Mesendoderm (in vitro differentiated cells): ENCODE measurements around the gene NDUFAF2.

Experiments
- DNase-seq: peaks from one replicate; pipeline ENCODE4 v3.0.0; 2013
- H2AK5ac ChIP-seq: 2 replicates; pipeline ENCODE4 v1.6.1; 2013; ENCODE audit warnings: low read length, inconsistent platforms
- H2BK120ac ChIP-seq: 2 replicates; pipeline ENCODE4 v1.6.1; 2013; ENCODE audit warnings: low read depth, mild to moderate bottlenecking, low read length, moderate library complexity, mixed read lengths
- H2BK15ac ChIP-seq: replicated peaks from 2 replicates; pipeline ENCODE4 v1.6.1; 2013; ENCODE audit warnings: low read depth, mild to moderate bottlenecking, moderate library complexity
- H2BK5ac ChIP-seq: 2 replicates; pipeline ENCODE4 v1.6.1; 2013; ENCODE audit warnings: low read length, inconsistent platforms
- H3K18ac ChIP-seq: 2 replicates; pipeline ENCODE4 v1.6.1; 2013; ENCODE audit warnings: mild to moderate bottlenecking, low read length, mixed read lengths
- H3K23ac ChIP-seq: one replicate; pipeline ENCODE4 v1.6.1; 2013; ENCODE audit warnings: low read length
- H3K27ac ChIP-seq: 2 replicates; pipeline ENCODE4 v1.5.1; 2013; ENCODE audit warnings: low read depth, mild to moderate bottlenecking, inconsistent platforms, low read length, moderate library complexity
- H3K27me3 ChIP-seq: 2 replicates; pipeline ENCODE4 v1.6.1; 2013; ENCODE audit warnings: low read length, control low read depth, mild to moderate bottlenecking, inconsistent platforms; ENCODE audit not compliant: insufficient read depth, poor library complexity
- H3K36me3 ChIP-seq: 2 replicates; pipeline ENCODE4 v1.6.1; 2013; ENCODE audit warnings: low read length, inconsistent platforms; ENCODE audit not compliant: control insufficient read depth, insufficient read depth
- H3K4ac ChIP-seq: one replicate; pipeline ENCODE4 v1.6.1; 2013; ENCODE audit warnings: low read depth, mild to moderate bottlenecking, low read length, moderate library complexity
- H3K4me1 ChIP-seq: 2 replicates; pipeline ENCODE4 v1.6.1; 2013; ENCODE audit warnings: low read depth, low read length, inconsistent platforms; ENCODE audit not compliant: control insufficient read depth
- H3K4me2 ChIP-seq: 2 replicates; pipeline ENCODE4 v1.6.1; 2013; ENCODE audit warnings: low read length
- H3K4me3 ChIP-seq: 2 replicates; pipeline ENCODE4 v1.5.1; 2013; ENCODE audit warnings: mild to moderate bottlenecking, low read length
- H3K56ac ChIP-seq: one replicate; pipeline ENCODE4 v1.6.1; 2013; ENCODE audit warnings: low read length
- H3K79me1 ChIP-seq: 2 replicates; pipeline ENCODE4 v1.6.1; 2013; ENCODE audit warnings: low read length, inconsistent platforms
- H3K79me2 ChIP-seq: 2 replicates; pipeline ENCODE4 v1.6.1; 2013; ENCODE audit warnings: mild to moderate bottlenecking, low read length; ENCODE audit not compliant: control insufficient read depth, insufficient read depth
- H3K9ac ChIP-seq: 2 replicates; pipeline ENCODE4 v1.6.1; 2013; ENCODE audit warnings: low read length, inconsistent platforms
- H4K5ac ChIP-seq: one replicate; pipeline ENCODE4 v1.6.1; 2013; ENCODE audit warnings: low read length
- H4K8ac ChIP-seq: one replicate; pipeline ENCODE4 v1.6.1; 2013; ENCODE audit warnings: low read depth, mild to moderate bottlenecking, control low read depth, low read length, moderate library complexity
- WGBS: extraction: QIAGEN DNeasy Blood & Tissue Kit; methylation state at CpG from one replicate; pipeline ENCODE4 v1.1.7; 2013; ENCODE audit warnings: low lambda C conversion rate, missing lambda C conversion rate; ENCODE audit not compliant: insufficient coverage; ENCODE audit errors: extremely low coverage; 5-methylcytosine and 5-hydroxymethylcytosine counted together

Gene NDUFAF2

GRCh38 chr5:61002611-61003355, 57.8 kb downstream of the NDUFAF2 start:
- H2BK120ac ChIP-seq = no peak overlapping the region
- H3K23ac ChIP-seq = no peak overlapping the region
- no peak overlapping the region for H3K4ac ChIP-seq
- no peaks in the 10 kb centered on the region for H3K79me2 ChIP-seq
- H3K4me3 ChIP-seq = no peak overlapping the region
- H3K18ac ChIP-seq = no peak overlapping the region
- H3K36me3 ChIP-seq = no peaks in the 10 kb centered on the region
- no peak overlapping the region for H3K9ac ChIP-seq
- no peak overlapping the region for H2BK5ac ChIP-seq
- DNase-seq = no peak
- no peak overlapping the region for H3K27ac ChIP-seq
- no peaks in the 10 kb centered on the region for H3K27me3 ChIP-seq
- H3K4me2 ChIP-seq = no peak overlapping the region
- H2BK15ac ChIP-seq = no peak overlapping the region
- no peak overlapping the region for H2AK5ac ChIP-seq
- no peaks in the 10 kb centered on the region for H3K79me1 ChIP-seq
- no peak overlapping the region for H4K5ac ChIP-seq
- no peak overlapping the region for H3K56ac ChIP-seq
- H4K8ac ChIP-seq = no peak overlapping the region
- no CpG with 5 or more reads among the region's 4 CpGs for WGBS
- H3K4me1 ChIP-seq = no peaks in the 10 kb centered on the region

- H2BK120ac ChIP-seq = no peak overlapping the region
- no peak for DNase-seq
- no peaks in the 10 kb centered on the region for H3K79me2 ChIP-seq
- no peaks in the 10 kb centered on the region for H3K4me1 ChIP-seq
- no peaks in the 10 kb centered on the region for H3K79me1 ChIP-seq
- H3K23ac ChIP-seq = no peak overlapping the region
- H3K4ac ChIP-seq = no peak overlapping the region
- no peak overlapping the region for H3K18ac ChIP-seq
- H3K4me3 ChIP-seq = no peak overlapping the region
- H3K9ac ChIP-seq = no peak overlapping the region
- H3K27ac ChIP-seq = no peak overlapping the region
- no peak overlapping the region for H2BK5ac ChIP-seq
- no peak overlapping the region for H4K5ac ChIP-seq
- no peaks in the 10 kb centered on the region for H3K27me3 ChIP-seq
- no peak overlapping the region for H4K8ac ChIP-seq
- no peak overlapping the region for H2AK5ac ChIP-seq
- no peak overlapping the region for H3K56ac ChIP-seq
- no peak overlapping the region for H3K4me2 ChIP-seq
- no peak overlapping the region for H2BK15ac ChIP-seq
- H3K36me3 ChIP-seq = no peaks in the 10 kb centered on the region
Observed at GRCh38 chr5:61004448-61004847, 59.4 kb downstream of the NDUFAF2 start.

DNA sequence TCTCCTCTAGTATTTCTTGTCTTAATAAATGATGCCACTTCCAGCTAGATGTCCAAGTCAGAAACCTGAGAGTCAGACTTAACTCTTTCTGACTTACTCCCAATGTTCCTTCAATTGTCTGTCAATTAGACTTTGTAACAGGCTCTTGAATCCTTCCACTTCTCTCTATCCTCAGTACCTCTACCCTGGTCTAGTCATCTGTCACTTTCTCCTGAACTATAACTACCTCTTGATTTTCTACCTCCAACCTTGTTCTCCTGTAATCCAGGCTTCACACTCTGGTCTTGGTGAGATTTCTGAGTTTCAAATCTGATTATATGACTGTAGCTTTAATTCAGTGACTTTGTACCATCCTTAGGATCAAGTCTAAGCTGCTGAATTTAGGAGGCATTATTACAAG, 64.9 kb downstream of the NDUFAF2 start:
- Histone ChIP-seq H3K79me1 (no peaks in the 10 kb centered on the region), H3K18ac (no peak overlapping the region), H4K8ac (no peak overlapping the region), H3K4me2 (no peak overlapping the region), H3K4me3 (no peak overlapping the region), H3K79me2 (no peaks in the 10 kb centered on the region), H3K36me3 (no peaks in the 10 kb centered on the region), H2BK120ac (no peak overlapping the region), H3K4me1 (no peaks in the 10 kb centered on the region), H3K27ac (no peak overlapping the region), H3K9ac (no peak overlapping the region), H4K5ac (no peak overlapping the region), H3K56ac (no peak overlapping the region), H2BK5ac (no peak overlapping the region), H2AK5ac (no peak overlapping the region), H3K27me3 (no peaks in the 10 kb centered on the region), H3K4ac (no peak overlapping the region), H3K23ac (no peak overlapping the region), H2BK15ac (no peak overlapping the region)
- DNase-seq = no peak

- Histone ChIP-seq H4K5ac (no peak overlapping the region), H2AK5ac (no peak overlapping the region), H3K56ac (no peak overlapping the region), H3K4me3 (no peak overlapping the region), H2BK5ac (no peak overlapping the region), H3K79me2 (no peaks in the 10 kb centered on the region), H3K36me3 (no peaks in the 10 kb centered on the region), H3K4me2 (no peak overlapping the region), H3K79me1 (no peaks in the 10 kb centered on the region), H3K27ac (no peak overlapping the region), H2BK15ac (no peak overlapping the region), H3K4me1 (no peaks in the 10 kb centered on the region), H2BK120ac (no peak overlapping the region), H3K23ac (no peak overlapping the region), H3K18ac (no peak overlapping the region), H3K27me3 (no peaks in the 10 kb centered on the region), H3K9ac (no peak overlapping the region), H4K8ac (no peak overlapping the region), H3K4ac (no peak overlapping the region)
- DNase-seq = peak; percentile 84
- no CpG with 5 or more reads among the region's 5 CpGs for WGBS
Observed at GRCh38 chr5:61010467-61011454, 65.8 kb downstream of the NDUFAF2 start.

GRCh38 chr5:61018062-61018461, 73.1 kb downstream of the NDUFAF2 start:
- H4K8ac ChIP-seq = no peak overlapping the region
- no peak overlapping the region for H3K4me2 ChIP-seq

More at GRCh38 chr5:61018062-61018461, 73.1 kb downstream of the NDUFAF2 start:
- Histone ChIP-seq H3K4me1 (no peaks in the 10 kb centered on the region), H3K27ac (no peak overlapping the region), H3K79me2 (no peaks in the 10 kb centered on the region), H3K9ac (no peak overlapping the region), H3K79me1 (no peaks in the 10 kb centered on the region), H3K36me3 (no peaks in the 10 kb centered on the region), H3K27me3 (no peaks in the 10 kb centered on the region), H3K23ac (no peak overlapping the region), H2BK15ac (no peak overlapping the region), H3K4ac (no peak overlapping the region), H2BK120ac (no peak overlapping the region), H3K4me3 (no peak overlapping the region), H3K56ac (no peak overlapping the region), H2BK5ac (no peak overlapping the region), H3K18ac (no peak overlapping the region), H2AK5ac (no peak overlapping the region), H4K5ac (no peak overlapping the region)
- no peak for DNase-seq
- WGBS = no CpG with 5 or more reads among the region's 2 CpGs
